NOMO-1 (cell line): ENCODE data around the gene ABR.

Experiments used
- DNase-seq, 2 experiments: peaks; one replicate each; lab custom pipeline; 2025; ENCODE audit not compliant: unreplicated experiment in 2 of 2; lab: John Stamatoyannopoulos, UW

Gene ABR

DNA sequence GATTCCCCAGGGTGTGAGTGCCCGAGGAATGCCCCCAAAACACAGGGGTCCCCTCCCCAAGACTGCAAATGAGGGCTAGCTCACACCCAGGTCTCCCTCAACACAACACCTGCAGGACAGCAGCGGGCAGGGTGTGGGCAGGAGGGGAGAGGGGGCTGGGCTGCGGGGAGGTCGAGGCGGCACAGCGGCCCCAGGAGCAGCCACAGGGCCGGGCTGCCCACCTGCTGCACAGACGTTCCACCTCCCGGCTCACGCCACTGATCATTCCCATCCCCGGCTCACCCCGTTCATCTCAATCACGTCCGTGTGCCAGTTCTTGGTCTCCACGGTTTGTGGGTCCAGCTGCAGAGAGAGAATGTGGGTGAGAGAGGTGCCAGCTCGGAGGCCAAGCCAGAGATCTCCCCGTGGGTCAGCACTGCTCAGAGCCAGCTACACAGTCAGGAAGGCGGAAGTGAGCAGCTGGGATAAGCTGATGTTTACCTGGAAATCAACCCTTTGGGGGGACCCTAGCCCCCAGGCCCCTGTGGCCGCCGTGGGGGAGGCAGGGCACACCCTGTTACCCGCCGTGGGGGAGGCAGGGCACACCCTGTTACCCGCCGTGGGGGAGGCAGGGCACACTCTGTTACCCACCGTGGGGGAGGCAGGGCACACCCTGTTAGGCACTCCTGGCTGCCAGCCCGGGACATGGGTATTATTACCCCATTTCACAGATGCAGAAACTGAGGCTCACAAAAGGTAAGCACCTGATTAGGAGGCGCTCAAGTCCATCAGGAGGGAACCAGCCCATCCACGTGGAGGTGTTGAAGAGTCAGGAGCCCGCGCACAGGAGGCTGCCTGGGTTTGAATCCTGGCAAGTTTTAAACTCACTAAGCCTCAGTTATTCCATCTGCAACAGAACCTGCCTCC is 166.7 kb downstream of the ABR start:
- no peak for DNase-seq

GRCh38 chr17:1011760-1012735 is 167.7 kb downstream of the ABR start:
- DNase-seq = no peak

GRCh38 chr17:1011138-1011537 is 168.6 kb downstream of the ABR start:
- DNase-seq = no peak

- no peak for DNase-seq
These were observed 169.2 kb downstream of the ABR start for GRCh38 chr17:1010586-1010985.

DNA sequence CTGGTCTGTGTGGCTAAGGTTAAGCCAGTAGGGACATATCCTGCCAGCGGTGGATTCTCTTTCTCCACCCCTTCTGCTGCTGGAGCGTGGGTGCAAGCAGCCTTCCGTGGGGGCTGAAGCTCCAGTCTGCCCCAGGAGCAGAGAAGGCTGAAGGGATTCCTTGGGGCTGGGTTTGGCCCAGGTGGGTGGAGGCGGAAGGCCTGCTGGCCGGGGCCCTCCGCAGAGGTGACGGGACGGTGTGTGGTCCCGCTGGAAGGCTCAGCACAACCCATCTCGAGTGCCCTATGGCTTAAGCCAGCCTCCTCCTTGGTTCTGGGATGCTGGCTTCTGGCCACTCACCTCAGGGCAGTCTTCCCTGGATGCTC is 169.7 kb downstream of the ABR start:
- no peak for DNase-seq

DNA sequence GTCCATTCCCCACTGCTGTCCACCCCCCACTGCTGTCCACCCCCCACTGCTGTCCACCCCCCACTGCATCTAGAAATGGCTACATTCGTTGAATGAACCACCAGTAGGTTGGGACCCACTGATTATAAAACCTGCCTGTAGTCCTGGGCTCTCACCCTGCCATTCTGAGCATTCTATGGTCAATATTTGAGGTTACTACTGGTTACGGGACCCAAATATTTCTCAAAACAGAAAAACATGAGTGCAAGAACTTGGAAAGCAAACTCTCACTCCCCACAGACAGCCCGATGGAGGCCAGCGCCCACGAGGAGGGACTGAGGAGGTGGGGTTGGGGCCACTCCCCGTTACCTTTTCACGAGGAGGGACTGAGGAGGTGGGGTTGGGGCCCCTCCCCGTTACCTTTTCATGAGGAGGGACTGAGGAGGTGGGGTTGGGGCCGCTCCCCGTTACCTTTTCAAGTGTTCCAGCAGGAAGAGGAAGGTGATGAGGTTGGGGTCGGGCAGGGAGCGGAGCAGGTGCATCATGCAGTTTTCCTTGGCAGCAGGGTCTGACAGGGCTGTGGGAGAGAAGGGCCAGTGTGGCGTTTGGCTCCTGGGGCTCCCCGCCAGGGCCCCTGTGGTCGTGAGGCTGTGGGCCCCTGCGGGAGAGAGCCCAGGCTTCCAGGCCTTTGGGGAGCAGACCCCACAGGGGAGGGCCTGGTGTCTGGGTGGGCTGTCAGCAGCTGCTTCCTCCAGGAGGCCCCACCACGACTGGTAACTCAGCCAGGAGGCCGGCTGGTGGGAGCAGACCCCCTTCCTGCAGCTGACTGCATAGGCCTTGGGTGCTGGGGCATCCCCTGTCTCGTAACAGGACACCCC is 170.3 kb downstream of the ABR start:
- DNase-seq = no peak

GRCh38 chr17:1008008-1008761 is 171.6 kb downstream of the ABR start:
- DNase-seq = no peak

- DNase-seq = no peak
These were observed 172.3 kb downstream of the ABR start for GRCh38 chr17:1007310-1008007.

DNA sequence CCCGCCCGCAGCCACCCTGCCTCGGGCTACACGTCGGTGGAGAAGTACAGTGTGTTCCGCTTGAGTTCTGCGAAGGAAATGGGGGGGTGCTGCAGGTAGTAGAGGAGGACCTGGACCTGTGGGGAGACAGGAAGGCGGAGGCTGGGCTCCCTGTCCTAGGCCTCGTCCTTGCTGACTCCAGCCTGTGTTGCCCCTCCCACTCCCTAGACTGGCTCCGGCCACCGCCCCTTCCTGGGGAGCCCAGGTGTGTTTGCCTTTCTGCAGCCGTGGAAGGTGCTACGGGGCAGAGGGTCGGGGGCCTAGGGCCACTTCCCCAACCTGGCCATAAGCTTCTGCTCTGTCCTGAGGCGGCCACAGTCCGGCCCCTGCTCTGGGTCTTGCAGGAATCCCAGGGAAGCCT is 173.7 kb downstream of the ABR start:
- DNase-seq = no peak

GRCh38 chr17:1005361-1005946 is 174.3 kb downstream of the ABR start:
- DNase-seq = no peak

DNA sequence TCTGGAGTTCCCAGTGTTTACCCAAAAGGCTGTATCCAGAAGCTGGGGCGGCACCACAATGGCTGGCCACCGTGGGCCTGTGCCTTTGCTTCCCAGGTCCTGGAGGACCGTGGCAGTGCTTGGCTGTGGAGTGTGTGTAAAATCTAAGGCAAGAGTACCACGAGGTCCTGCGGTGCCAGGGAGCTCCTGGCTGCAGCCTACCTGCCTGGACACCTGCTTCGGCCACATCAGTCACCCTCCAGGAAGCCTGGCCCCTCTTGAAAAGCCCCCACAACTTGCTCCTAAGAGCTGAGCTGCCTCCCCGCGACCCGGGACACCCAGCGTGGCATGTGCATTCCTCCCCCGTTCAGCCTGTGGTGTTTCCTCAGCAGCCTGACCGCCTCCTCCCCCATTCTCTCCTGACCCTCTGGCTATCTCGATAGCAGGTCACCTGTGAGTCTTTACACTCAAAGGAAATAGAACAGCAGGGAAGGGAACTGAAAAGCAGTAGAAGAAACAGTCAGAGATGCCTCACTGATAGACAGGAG is 174.9 kb downstream of the ABR start:
- DNase-seq = no peak

GRCh38 chr17:1003972-1004768 is 175.6 kb downstream of the ABR start:
- DNase-seq = no peak

DNA sequence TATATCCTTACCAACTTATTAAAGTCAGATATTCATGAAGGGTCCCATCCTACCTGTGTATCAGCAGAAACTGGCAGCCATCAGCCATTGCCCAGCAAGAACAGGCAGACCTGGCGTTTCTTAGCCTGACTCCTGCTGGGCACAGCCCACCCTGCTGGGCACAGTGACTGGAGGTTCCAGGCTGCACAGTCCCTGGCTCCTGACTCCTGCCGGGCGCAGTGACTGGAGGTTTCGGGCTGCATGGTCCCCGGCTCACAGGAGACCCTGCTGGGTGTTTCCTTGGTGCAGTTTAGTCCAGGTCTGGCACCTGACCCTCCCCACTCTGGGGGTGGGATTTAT is 176.2 kb downstream of the ABR start:
- DNase-seq = no peak

DNA sequence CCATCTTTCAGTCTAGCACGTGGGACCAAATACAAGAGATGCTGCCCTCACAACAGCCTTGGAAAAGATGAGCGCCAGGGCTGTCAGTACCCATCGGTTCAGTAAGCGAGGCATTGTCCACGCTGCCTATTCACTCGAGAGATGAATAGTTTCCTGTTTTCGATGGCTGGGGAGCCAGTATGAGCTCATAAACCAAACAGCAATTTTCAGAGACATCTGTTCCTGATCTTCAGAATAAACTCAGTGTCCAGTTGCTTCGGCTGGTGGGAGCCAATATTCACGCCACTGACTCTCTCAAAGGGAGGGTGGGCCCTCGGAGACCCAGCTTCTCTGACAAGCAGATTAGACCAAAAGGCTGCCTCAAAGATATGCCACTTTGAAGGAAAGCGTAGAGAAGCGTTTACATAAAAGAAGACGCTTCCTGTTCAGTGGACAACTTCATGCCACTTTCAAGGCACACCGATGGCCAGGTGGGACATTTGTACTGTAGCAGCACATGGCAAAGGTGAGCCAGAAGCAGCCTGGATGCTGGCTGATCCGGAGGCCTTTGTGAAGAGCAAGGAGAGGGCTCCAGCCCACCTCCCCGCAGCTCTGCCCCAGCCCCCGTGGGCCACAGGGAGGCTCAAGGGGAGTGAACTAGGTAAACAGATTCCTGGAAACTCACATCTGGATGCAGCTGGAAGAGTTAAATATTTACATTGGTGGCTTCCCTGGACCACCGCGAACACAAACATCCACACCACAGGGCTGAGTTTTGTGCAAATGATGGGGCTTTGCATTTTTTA is 176.8 kb downstream of the ABR start:
- no peak for DNase-seq

GRCh38 chr17:1002412-1002753 is 177.4 kb downstream of the ABR start:
- DNase-seq = no peak

- DNase-seq = no peak
These were observed 178.0 kb downstream of the ABR start for GRCh38 chr17:1001640-1002411.
